ENCODE data around the gene ATAD3B. TPM values are rescaled to one million over a fixed set of nuclear protein-coding genes. Genes with fewer than 3 reads are reported as not detected.

Gene ATAD3B
- total and polyA plus RNA-seq, 10 of the 15 experiments (the other 5 are each of a cell fraction or from before 2014, with no cell fraction given): 0.03 to 38.8 (median 23.8) TPM

DNA sequence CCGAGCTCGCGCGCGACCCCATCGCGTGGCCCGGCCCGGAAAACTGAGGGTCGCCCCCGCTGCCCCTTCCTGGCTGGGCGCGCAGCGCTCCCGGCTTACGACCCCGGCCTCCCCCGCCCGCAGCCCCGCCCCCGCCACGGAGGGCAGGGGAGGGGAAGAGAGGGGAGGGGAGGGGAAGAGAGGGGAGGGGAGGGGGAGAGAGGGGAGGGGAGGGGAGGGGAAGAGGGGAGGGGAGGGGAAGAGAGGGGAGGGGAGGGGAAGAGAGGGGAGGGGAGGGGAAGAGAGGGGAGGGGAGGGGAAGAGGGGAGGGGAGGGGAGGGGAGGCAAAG lies 43.8 kb upstream of the ATAD3B start:
- Histone ChIP-seq H3K4me3 (no peak overlapping the region), H2AFZ (ENCODE audit: control insufficient read depth, low read depth, low read length) (no peak overlapping the region), H3K27ac (ENCODE audit: control insufficient read depth, insufficient read depth) (no peak overlapping the region), H4K20me1 (ENCODE audit: control insufficient read depth, insufficient read depth) (no peaks in the 10 kb centered on the region), H3K79me2 (ENCODE audit: control insufficient read depth, insufficient read depth, low read length) (no peaks in the 10 kb centered on the region), H3K36me3 (ENCODE audit: control insufficient read depth in 2 of 2, insufficient read depth in 2 of 2, low read length in 1 of 2) (no peaks in the 10 kb centered on the region), H3K27me3 (replicated peaks in 1 of 2; ENCODE audit: control insufficient read depth in 2 of 2, insufficient read depth in 2 of 2, low read length in 1 of 2) (peaks cover 0 to 2% of the 10 kb centered on the region in 2 experiments; a peak in 1 of 4 replicates), H3K4me2 (ENCODE audit: control insufficient read depth, insufficient read depth) (no peak overlapping the region), H3K9me3 (replicated peaks; ENCODE audit: control insufficient read depth, insufficient read depth, low read length) (no peaks in the 10 kb centered on the region), H3K4me1 (ENCODE audit: control insufficient read depth, insufficient read depth, low read length) (no peaks in the 10 kb centered on the region), H3K9ac (ENCODE audit: control insufficient read depth, insufficient read depth, low read length) (no peak overlapping the region)
- TF ChIP-seq SMC3 (IDR thresholded peaks at IDR 0.05; ENCODE audit: borderline replicate concordance, low read length) (no peak), SREBF1 (IDR thresholded peaks at IDR 0.05; ENCODE audit: low read length) (no peak), HDAC6 (IDR thresholded peaks at IDR 0.05; ENCODE audit: unreplicated experiment) (no peak), SPI1 (IDR thresholded peaks at IDR 0.05; ENCODE audit: borderline replicate concordance, insufficient read depth, low read depth, low read length) (no peak), RFX5 (IDR thresholded peaks at IDR 0.05; ENCODE audit: low read depth, low read length) (no peak), ATF2 (IDR thresholded peaks at IDR 0.05; ENCODE audit: low read length) (no peak), USF1 (IDR thresholded peaks at IDR 0.05; ENCODE audit: borderline replicate concordance, extremely low read length, insufficient read depth, low read depth, low read length) (no peak), NBN (IDR thresholded peaks at IDR 0.05) (no peak)
- RAD21 ChIA-PET (ENCODE audit: unreplicated experiment): no interaction called here
- no peak for DNase-seq (ENCODE audit: low read depth, low spot score)
- in situ Hi-C loops (cut with MboI) (no loop called here), intact Hi-C loops (cut with micrococcal nuclease; ENCODE audit: unreplicated experiment) (no loop called here)
- FAIRE-seq: no peak
- 0% methylated on average over 1 of the region's 22 CpGs for WGBS (ENCODE audit: insufficient coverage, insufficient replicate concordance, low lambda C conversion rate, missing lambda C conversion rate)
- POLR2A ChIA-PET: no interaction called here
- no peak for ATAC-seq
- CTCF ChIA-PET: no interaction called here
- BruUV-seq (replicated peaks): no TSS peak
- SMC1A ChIA-PET (ENCODE audit: uncharacterized antibody, unreplicated experiment): no interaction called here
